ENCODE data around the gene MYO10.

MYO10 gene

GRCh38 chr5:16690243-16690852 lies 245.7 kb downstream of the MYO10 start:
- TF ChIP-seq CTCF (IDR thresholded peaks at IDR 0.05; ENCODE audit: low read depth, low read length) = peak; percentile 87
- DNase-seq (ENCODE audit: low read depth in 2 of 2) = peak; percentile 63 to 70

GRCh38 chr5:16687898-16688297 lies 248.2 kb downstream of the MYO10 start:
- TF ChIP-seq CTCF (IDR thresholded peaks at IDR 0.05; ENCODE audit: low read depth, low read length) = no peak
- DNase-seq (ENCODE audit: low read depth in 2 of 2) = no peak

More at GRCh38 chr5:16690243-16690852, 245.7 kb downstream of the MYO10 start:
- H3K4me3 ChIP-seq (replicated peaks in 1 of 2; ENCODE audit: low read depth in 2 of 2, low read length in 2 of 2) = no peak overlapping the region

GRCh38 chr5:16685069-16685468 lies 251.0 kb downstream of the MYO10 start:
- peak; percentile 9 to 34 for DNase-seq (ENCODE audit: low read depth in 2 of 2)
- no peak overlapping the region for H3K4me3 ChIP-seq (replicated peaks in 1 of 2; ENCODE audit: low read depth in 2 of 2, low read length in 2 of 2)
- TF ChIP-seq CTCF (IDR thresholded peaks at IDR 0.05; ENCODE audit: low read depth, low read length) = no peak

More at GRCh38 chr5:16687898-16688297, 248.2 kb downstream of the MYO10 start:
- no peak overlapping the region for H3K4me3 ChIP-seq (replicated peaks in 1 of 2; ENCODE audit: low read depth in 2 of 2, low read length in 2 of 2)

- H3K4me3 ChIP-seq (replicated peaks in 1 of 2; ENCODE audit: low read depth in 2 of 2, low read length in 2 of 2) = no peak overlapping the region
- TF ChIP-seq CTCF (IDR thresholded peaks at IDR 0.05; ENCODE audit: low read depth, low read length) = no peak
- DNase-seq (ENCODE audit: low read depth in 2 of 2) = no peak
Observed at GRCh38 chr5:16681876-16682275, 254.2 kb downstream of the MYO10 start.

- H3K4me3 ChIP-seq (replicated peaks in 1 of 2; ENCODE audit: low read depth in 2 of 2, low read length in 2 of 2) = no peak overlapping the region
- no peak for TF ChIP-seq CTCF (IDR thresholded peaks at IDR 0.05; ENCODE audit: low read depth, low read length)
- no peak for DNase-seq (ENCODE audit: low read depth in 2 of 2)
Observed at GRCh38 chr5:16679863-16680262, 256.2 kb downstream of the MYO10 start.

- H3K4me3 ChIP-seq (replicated peaks in 1 of 2; ENCODE audit: low read depth in 2 of 2, low read length in 2 of 2) = no peak overlapping the region
- DNase-seq (ENCODE audit: low read depth in 2 of 2) = no peak
- TF ChIP-seq CTCF (IDR thresholded peaks at IDR 0.05; ENCODE audit: low read depth, low read length) = no peak
Observed at GRCh38 chr5:16679190-16679589, 256.9 kb downstream of the MYO10 start.

GRCh38 chr5:16675806-16676205 lies 260.3 kb downstream of the MYO10 start:
- no peak overlapping the region for H3K4me3 ChIP-seq (replicated peaks in 1 of 2; ENCODE audit: low read depth in 2 of 2, low read length in 2 of 2)
- TF ChIP-seq CTCF (IDR thresholded peaks at IDR 0.05; ENCODE audit: low read depth, low read length) = no peak
- DNase-seq (ENCODE audit: low read depth in 2 of 2) = no peak

Measured in cardiac fibroblast (primary cell).